Measurements from ENCODE around the gene ERC1. TPM values are rescaled to one million over a fixed set of nuclear protein-coding genes. Genes with fewer than 3 reads are reported as not detected.
"Not testable (repeated sequence)": the region's sequence is repeated elsewhere in the genome, so short reads cannot be mapped to it uniquely, and the experiment has no call there.

Gene ERC1
- total and polyA plus RNA-seq, 3 experiments from 2014 or later, result 11.0 to 24.2 (median 22.6) TPM

DNA sequence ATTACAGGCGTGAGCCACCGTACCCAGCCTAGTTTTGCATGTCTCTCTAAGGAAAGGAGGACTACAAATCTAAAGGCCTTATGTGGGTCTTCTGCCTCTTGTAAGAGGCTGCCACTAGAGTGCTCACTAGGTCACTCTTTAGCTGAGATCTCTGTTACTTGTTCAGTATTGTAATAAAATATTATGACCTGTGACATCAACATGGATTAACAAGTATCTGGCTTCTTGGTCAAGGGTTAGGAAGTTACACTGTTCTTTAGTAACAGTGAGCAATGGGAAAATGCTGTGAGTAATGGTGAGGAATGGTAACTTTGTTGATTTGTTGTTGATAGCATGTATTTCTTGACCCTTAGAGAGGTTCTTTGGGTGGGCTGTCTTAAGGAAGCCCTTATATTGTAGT, 50.5 kb downstream of the ERC1 start:
- Mint-ChIP-seq H3K9me3 (no peaks in the 10 kb centered on the region), H3K4me3 (no peak overlapping the region), H3K36me3 (peaks cover 3 to 15% (median 4%) of the 10 kb centered on the region in 3 donors), H3K4me1 (peaks cover 0 to 4% (median 0%) of the 10 kb centered on the region in 3 donors), H3K27ac (peak overlapping the region in 1 of 8 donors; percentile 26), H3K27me3 (no peaks in the 10 kb centered on the region)
- Histone ChIP-seq H3K9me3 (ENCODE audit: low read length) (no peaks in the 10 kb centered on the region), H3K27me3 (ENCODE audit: insufficient read depth, low read length, poor library complexity, severe bottlenecking) (no peaks in the 10 kb centered on the region), H3K4me1 (ENCODE audit: insufficient read depth, low read length) (no peaks in the 10 kb centered on the region), H3K36me3 (ENCODE audit: insufficient read depth, low read length) (no peaks in the 10 kb centered on the region), H3K27ac (ENCODE audit: low read depth, low read length) (no peak overlapping the region), H3K4me3 (ENCODE audit: low read length) (no peak overlapping the region)
- DNase-seq, result no peak
- ChIA-PET CTCF (no interaction called here), POLR2A (no interaction called here)

DNA sequence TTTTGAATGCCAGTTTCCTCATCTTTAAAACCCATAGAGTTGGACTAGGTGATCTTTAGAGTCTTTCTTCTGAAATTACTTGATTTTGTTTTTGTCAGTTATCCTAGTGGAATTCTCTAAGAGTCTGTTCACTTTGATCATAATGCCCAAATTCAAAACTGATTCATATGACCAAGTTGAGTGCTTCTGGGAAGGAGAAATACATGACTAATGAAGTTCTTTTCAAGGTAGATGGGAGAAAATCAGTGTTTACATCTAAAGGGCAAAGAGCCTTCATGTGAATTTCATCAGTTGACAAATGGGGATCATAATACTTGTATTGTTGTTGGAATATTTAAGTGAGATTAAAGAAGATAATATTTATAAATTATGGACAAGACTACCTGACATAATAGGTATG, 53.2 kb downstream of the ERC1 start:
- CTCF ChIA-PET, result no interaction called here
- H3K4me3 ChIP-seq (ENCODE audit: low read length), result no peak overlapping the region
- H3K4me1 ChIP-seq (ENCODE audit: insufficient read depth, low read length), result no peaks in the 10 kb centered on the region
- POLR2A ChIA-PET, result no interaction called here
- no peak overlapping the region for H3K27ac ChIP-seq (ENCODE audit: low read depth, low read length)
- Mint-ChIP-seq H3K4me1 (peaks cover 2 to 6% (median 6%) of the 10 kb centered on the region in 3 donors), H3K27ac (peak overlapping the region in 1 of 8 donors; percentile 46), H3K4me3 (no peak overlapping the region), H3K9me3 (no peaks in the 10 kb centered on the region), H3K36me3 (peaks cover 3 to 11% (median 8%) of the 10 kb centered on the region in 3 donors), H3K27me3 (no peaks in the 10 kb centered on the region)
- H3K27me3 ChIP-seq (ENCODE audit: insufficient read depth, low read length, poor library complexity, severe bottlenecking), result no peaks in the 10 kb centered on the region
- no peaks in the 10 kb centered on the region for H3K36me3 ChIP-seq (ENCODE audit: insufficient read depth, low read length)
- H3K9me3 ChIP-seq (ENCODE audit: low read length), result no peaks in the 10 kb centered on the region
- DNase-seq, result no peak

DNA sequence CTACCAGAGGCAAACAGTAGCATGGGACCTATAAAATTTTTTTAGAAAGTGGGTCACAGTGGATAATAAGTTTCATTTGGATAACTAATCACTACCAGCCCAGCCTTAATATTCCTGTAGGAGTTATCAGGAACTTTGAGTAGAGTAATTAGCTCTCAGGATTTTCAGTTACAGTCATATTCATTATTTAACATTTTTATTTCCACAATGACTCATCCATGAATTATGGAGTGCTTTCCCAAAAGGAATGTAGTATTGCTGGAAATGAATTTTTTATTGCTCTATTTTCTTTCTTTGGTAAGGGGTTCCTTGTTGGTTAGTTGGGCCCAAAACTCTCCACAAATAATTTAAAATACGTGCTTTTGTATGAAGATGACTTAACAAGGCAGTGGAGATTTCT, 53.7 kb downstream of the ERC1 start:
- no peaks in the 10 kb centered on the region for H3K27me3 ChIP-seq (ENCODE audit: insufficient read depth, low read length, poor library complexity, severe bottlenecking)
- H3K27ac Mint-ChIP-seq, result no peak overlapping the region
- H3K9me3 Mint-ChIP-seq, result no peaks in the 10 kb centered on the region
- H3K4me1 Mint-ChIP-seq, result peaks cover 2 to 6% (median 6%) of the 10 kb centered on the region in 3 donors
- H3K27me3 Mint-ChIP-seq, result no peaks in the 10 kb centered on the region
- DNase-seq, result no peak
- ChIA-PET POLR2A (no interaction called here), CTCF (no interaction called here)
- no peak overlapping the region for H3K4me3 ChIP-seq (ENCODE audit: low read length)
- H3K36me3 ChIP-seq (ENCODE audit: insufficient read depth, low read length), result no peaks in the 10 kb centered on the region
- no peak overlapping the region for H3K4me3 Mint-ChIP-seq
- peaks cover 3 to 12% (median 8%) of the 10 kb centered on the region in 3 donors for H3K36me3 Mint-ChIP-seq
- H3K27ac ChIP-seq (ENCODE audit: low read depth, low read length), result no peak overlapping the region
- H3K4me1 ChIP-seq (ENCODE audit: insufficient read depth, low read length), result no peaks in the 10 kb centered on the region
- H3K9me3 ChIP-seq (ENCODE audit: low read length), result no peaks in the 10 kb centered on the region

DNA sequence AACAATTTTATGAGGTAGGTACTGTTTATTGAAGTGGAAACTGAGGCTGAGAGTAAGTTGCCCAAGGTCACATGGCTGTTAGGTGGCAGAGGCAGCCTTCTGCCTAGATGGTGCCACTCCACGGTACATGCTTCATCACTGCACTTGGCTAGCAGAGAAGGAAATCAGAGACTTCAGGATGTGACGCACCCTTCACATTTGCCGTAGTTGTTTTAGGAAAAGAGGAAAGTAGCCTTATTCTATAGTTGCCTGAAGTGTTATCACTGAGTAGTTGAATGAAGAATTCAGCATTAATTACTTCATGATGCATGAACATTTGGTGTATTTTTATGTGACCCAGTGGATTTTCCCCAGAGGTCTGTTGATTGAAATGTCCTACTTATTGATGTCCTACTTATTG, 55.7 kb downstream of the ERC1 start:
- DNase-seq, result no peak
- POLR2A ChIA-PET, result no interaction called here
- H3K27me3 ChIP-seq (ENCODE audit: insufficient read depth, low read length, poor library complexity, severe bottlenecking), result no peaks in the 10 kb centered on the region
- H3K27ac ChIP-seq (ENCODE audit: low read depth, low read length), result no peak overlapping the region
- H3K4me1 ChIP-seq (ENCODE audit: insufficient read depth, low read length), result no peaks in the 10 kb centered on the region
- no peaks in the 10 kb centered on the region for H3K9me3 ChIP-seq (ENCODE audit: low read length)
- Mint-ChIP-seq H3K27me3 (no peaks in the 10 kb centered on the region), H3K4me1 (peaks cover 2 to 10% (median 6%) of the 10 kb centered on the region in 3 donors), H3K4me3 (no peak overlapping the region), H3K36me3 (peaks cover 0 to 12% (median 8%) of the 10 kb centered on the region in 3 donors), H3K27ac (no peak overlapping the region), H3K9me3 (no peaks in the 10 kb centered on the region)
- H3K4me3 ChIP-seq (ENCODE audit: low read length), result no peak overlapping the region
- no peaks in the 10 kb centered on the region for H3K36me3 ChIP-seq (ENCODE audit: insufficient read depth, low read length)
- CTCF ChIA-PET, result no interaction called here

DNA sequence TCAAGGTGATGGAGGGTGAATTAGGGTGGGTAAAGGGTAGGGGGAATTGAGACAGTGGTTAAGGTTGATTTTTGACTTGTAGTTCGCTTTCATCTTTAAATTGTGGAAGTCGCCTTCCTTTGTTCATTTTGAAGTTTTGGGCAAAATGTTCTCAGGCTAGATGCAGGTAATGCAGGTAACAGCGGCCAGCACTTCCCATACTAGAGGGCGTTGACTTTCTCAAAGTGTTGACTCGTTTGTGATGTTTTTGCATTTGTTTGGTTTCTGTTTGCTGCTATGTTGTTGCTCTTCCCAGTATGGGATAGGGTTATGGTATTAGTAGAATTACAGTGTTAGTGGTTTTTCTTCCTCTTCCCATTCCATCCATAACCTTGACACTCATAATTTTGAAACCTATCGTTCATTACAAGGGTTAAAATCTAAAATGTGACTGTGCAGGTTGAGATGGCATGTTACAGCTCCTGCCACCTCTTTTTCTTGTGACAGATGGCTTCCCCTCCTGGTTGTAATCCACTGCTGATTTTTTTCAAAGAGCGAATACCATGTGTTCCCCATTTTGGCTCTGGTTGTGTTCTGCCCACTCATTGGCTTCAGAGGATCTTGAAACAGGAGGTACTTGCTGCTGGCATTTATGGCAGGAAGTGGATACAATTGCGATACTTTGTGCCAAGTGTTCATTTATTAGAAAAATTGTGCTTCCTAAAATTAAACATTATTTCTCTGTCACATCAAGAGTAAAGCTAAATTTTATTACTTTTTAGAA, 57.1 kb downstream of the ERC1 start:
- POLR2A ChIA-PET, result no interaction called here
- H3K9me3 Mint-ChIP-seq, result no peaks in the 10 kb centered on the region
- DNase-seq, result no peak
- peaks cover 0 to 9% (median 6%) of the 10 kb centered on the region in 3 donors for H3K36me3 Mint-ChIP-seq
- no peaks in the 10 kb centered on the region for H3K27me3 Mint-ChIP-seq
- H3K4me3 ChIP-seq (ENCODE audit: low read length), result no peak overlapping the region
- H3K9me3 ChIP-seq (ENCODE audit: low read length), result no peaks in the 10 kb centered on the region
- no peak overlapping the region for H3K4me3 Mint-ChIP-seq
- peak overlapping the region in 1 of 8 donors; percentile 46 for H3K27ac Mint-ChIP-seq
- no peaks in the 10 kb centered on the region for H3K27me3 ChIP-seq (ENCODE audit: insufficient read depth, low read length, poor library complexity, severe bottlenecking)
- no peaks in the 10 kb centered on the region for H3K4me1 ChIP-seq (ENCODE audit: insufficient read depth, low read length)
- no peak overlapping the region for H3K27ac ChIP-seq (ENCODE audit: low read depth, low read length)
- no peaks in the 10 kb centered on the region for H3K36me3 ChIP-seq (ENCODE audit: insufficient read depth, low read length)
- peaks cover 3 to 10% (median 8%) of the 10 kb centered on the region in 3 donors for H3K4me1 Mint-ChIP-seq
- CTCF ChIA-PET, result no interaction called here

DNA sequence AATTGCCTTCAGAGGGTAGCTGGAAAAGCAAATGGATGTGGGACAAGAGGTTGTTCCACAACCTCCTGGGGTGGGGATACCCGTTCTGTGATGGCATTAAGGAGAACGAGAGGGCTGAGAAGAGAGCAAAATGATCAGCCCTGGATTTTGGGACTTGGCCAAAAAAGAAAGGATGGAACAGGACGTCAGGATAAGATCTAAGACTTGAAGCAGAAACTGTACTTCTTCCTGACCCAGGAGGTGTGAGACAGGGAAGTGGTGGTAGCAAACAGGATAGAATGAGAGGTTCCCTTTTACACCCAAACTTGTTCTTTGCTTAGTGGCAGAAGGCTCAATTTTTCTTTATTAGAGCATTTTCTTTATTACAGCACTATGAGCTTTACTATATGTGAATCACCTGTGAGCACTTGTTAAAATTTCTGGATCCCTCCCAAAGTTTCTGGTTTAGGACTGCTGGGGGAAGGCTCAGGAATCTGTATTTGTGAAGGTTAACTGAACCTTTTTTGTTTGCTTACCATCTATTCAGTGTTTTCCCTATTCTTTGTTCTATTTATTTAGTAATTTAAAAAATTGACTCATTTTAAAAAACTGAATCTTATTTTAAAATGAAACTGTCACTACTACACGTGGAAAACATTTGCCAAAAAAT, 59.2 kb downstream of the ERC1 start:
- CTCF ChIA-PET, result no interaction called here
- Histone ChIP-seq H3K36me3 (ENCODE audit: insufficient read depth, low read length) (no peaks in the 10 kb centered on the region), H3K27ac (ENCODE audit: low read depth, low read length) (no peak overlapping the region), H3K4me1 (ENCODE audit: insufficient read depth, low read length) (no peaks in the 10 kb centered on the region), H3K9me3 (ENCODE audit: low read length) (no peaks in the 10 kb centered on the region), H3K4me3 (ENCODE audit: low read length) (no peak overlapping the region), H3K27me3 (ENCODE audit: insufficient read depth, low read length, poor library complexity, severe bottlenecking) (no peaks in the 10 kb centered on the region)
- no peak for DNase-seq
- Mint-ChIP-seq H3K27ac (no peak overlapping the region), H3K27me3 (peaks cover 0 to 1% of the 10 kb centered on the region in 2 donors), H3K36me3 (peaks cover 0 to 4% (median 4%) of the 10 kb centered on the region in 3 donors), H3K4me1 (peaks cover 7 to 19% (median 15%) of the 10 kb centered on the region in 3 donors), H3K4me3 (no peak overlapping the region), H3K9me3 (no peaks in the 10 kb centered on the region)
- POLR2A ChIA-PET, result no interaction called here

DNA sequence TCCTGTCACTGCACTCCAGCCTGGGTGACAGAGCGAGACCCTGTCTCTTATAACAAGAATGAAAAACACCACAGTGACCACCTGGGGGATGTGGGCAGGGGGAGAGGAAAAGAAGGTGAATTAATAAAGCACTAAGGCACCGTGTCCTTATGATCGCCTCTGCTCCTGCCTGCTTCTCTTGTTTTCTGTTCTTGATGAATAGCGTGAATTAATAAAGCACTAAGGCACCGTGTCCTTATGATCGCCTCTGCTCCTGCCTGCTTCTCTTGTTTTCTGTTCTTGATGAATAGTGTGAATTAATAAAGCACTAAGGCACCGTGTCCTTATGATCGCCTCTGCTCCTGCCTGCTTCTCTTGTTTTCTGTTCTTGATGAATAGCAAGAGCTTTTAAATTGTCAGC, 60.6 kb downstream of the ERC1 start:
- H3K27ac ChIP-seq (ENCODE audit: low read depth, low read length); H3K4me3 Mint-ChIP-seq; H3K27ac Mint-ChIP-seq; DNase-seq; H3K9me3 Mint-ChIP-seq; H3K36me3 ChIP-seq (ENCODE audit: insufficient read depth, low read length); H3K9me3 ChIP-seq (ENCODE audit: low read length); CTCF ChIA-PET; H3K4me1 ChIP-seq (ENCODE audit: insufficient read depth, low read length); H3K27me3 Mint-ChIP-seq; H3K4me3 ChIP-seq (ENCODE audit: low read length); H3K36me3 Mint-ChIP-seq; H3K27me3 ChIP-seq (ENCODE audit: insufficient read depth, low read length, poor library complexity, severe bottlenecking); POLR2A ChIA-PET: not testable (repeated sequence)
- peaks cover 7 to 19% (median 15%) of the 10 kb centered on the region in 3 donors for H3K4me1 Mint-ChIP-seq

DNA sequence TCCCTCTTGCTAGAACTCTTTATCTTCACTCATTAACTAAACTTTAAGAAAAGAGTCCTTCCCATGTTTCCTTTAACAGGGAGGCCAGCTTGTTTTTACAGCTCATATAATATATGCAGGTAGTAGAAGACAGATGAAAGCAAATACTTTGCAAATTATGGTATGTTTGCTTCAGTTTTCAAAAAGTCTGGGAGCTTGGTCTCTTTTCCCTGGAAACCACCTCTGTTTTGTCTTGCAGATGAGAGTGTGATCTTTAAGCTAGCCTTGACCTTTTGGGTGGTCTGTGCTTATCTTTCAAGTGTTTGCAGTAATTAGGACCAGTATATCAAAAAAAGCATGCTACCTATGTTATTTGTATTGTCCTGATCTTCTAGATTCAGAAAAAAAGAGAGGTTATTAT, 62.7 kb downstream of the ERC1 start:
- Histone ChIP-seq H3K4me1 (ENCODE audit: insufficient read depth, low read length) (no peaks in the 10 kb centered on the region), H3K9me3 (ENCODE audit: low read length) (no peaks in the 10 kb centered on the region), H3K36me3 (ENCODE audit: insufficient read depth, low read length) (no peaks in the 10 kb centered on the region), H3K27me3 (ENCODE audit: insufficient read depth, low read length, poor library complexity, severe bottlenecking) (no peaks in the 10 kb centered on the region), H3K27ac (ENCODE audit: low read depth, low read length) (no peak overlapping the region), H3K4me3 (ENCODE audit: low read length) (no peak overlapping the region)
- DNase-seq, result no peak
- H3K27ac Mint-ChIP-seq, result peak overlapping the region in 1 of 8 donors; percentile 67
- POLR2A ChIA-PET, result no interaction called here
- peaks cover 5 to 11% (median 9%) of the 10 kb centered on the region in 3 donors for H3K36me3 Mint-ChIP-seq
- peaks cover 9 to 13% (median 9%) of the 10 kb centered on the region in 3 donors for H3K4me1 Mint-ChIP-seq
- CTCF ChIA-PET, result interaction anchor here (1.4 kb wide), 1 partner anchor 64 kb away, joined by 3 read pairs; no protein-coding TSS in a partner anchor
- peaks cover 0 to 8% (median 3%) of the 10 kb centered on the region in 5 donors for H3K9me3 Mint-ChIP-seq
- no peak overlapping the region for H3K4me3 Mint-ChIP-seq
- H3K27me3 Mint-ChIP-seq, result peaks cover 0 to 1% of the 10 kb centered on the region in 2 donors

Measured in CD8-positive, alpha-beta memory T cell (primary cell).